Hematopoietic multipotent progenitor cell treated with erythropoietin and hydrocortisone succinate and interleukin-3 and kit ligand, for 17 days (in vitro differentiated cells): Measurements from ENCODE around the gene PDSS2.
"Not testable (repeated sequence)": the region's sequence is repeated elsewhere in the genome, so short reads cannot be mapped to it uniquely, and the experiment has no call there.

Experiments used
- DNase-seq: peaks from one replicate; pipeline ENCODE4 v3.0.0-alpha.2; 2015; ENCODE audit warnings: low spot score

Gene PDSS2

DNA sequence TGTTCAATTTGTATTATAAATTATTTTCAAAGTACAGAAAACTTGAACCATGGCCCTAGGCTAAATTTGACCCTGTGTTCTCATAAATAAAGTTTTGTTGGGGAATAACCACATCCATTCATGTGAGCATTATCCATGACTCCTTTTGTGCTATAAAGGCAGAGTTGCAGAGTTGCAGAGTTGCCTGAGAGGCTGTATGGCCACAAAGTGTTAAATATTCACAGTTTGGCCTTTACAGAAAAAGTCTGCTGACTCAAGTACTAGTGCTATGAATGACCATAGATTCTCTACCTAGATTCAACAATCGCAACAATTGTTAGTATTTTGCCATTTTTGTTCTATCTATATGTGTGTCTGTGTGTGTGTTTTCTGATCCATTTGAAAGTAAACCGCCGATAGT, 297.8 kb downstream of the PDSS2 start:
- no peak for DNase-seq

DNA sequence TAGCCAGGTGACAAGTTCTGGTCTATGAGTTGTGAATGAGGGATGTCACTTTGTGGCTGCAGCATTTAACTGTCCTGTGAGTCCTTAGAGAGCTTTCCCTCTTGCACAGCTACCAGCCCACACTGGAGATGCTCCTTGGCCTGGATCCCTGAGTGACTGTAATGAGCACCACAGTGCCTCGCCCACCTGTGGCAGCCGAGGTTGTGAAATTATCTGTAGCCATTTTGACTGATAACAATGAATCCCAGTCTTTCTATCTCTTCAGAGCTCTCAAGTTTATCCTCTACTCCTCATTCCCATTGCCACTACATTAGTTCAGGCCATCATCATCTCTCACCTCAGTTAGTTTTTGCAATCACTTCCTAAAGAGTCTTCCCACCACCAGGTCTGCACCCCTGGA, 302.7 kb downstream of the PDSS2 start:
- DNase-seq = no peak

DNA sequence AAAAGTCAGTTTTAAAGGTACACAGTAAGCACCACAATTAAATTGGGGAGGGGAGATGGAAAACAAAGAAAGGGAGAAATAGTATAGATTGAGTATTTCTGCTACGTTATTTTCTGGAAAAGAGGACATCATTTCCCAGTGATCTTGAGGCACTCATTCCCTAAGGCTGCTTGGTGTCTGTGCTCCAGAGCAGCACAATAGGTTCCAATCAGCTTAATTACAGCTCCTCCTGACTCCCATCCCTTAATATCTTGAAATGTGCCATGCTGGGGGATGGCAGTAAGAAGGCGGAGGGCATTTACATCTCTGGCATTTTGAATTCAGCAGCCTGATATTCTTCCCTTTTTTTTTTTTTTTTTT, 304.6 kb downstream of the PDSS2 start:
- DNase-seq = no peak

DNA sequence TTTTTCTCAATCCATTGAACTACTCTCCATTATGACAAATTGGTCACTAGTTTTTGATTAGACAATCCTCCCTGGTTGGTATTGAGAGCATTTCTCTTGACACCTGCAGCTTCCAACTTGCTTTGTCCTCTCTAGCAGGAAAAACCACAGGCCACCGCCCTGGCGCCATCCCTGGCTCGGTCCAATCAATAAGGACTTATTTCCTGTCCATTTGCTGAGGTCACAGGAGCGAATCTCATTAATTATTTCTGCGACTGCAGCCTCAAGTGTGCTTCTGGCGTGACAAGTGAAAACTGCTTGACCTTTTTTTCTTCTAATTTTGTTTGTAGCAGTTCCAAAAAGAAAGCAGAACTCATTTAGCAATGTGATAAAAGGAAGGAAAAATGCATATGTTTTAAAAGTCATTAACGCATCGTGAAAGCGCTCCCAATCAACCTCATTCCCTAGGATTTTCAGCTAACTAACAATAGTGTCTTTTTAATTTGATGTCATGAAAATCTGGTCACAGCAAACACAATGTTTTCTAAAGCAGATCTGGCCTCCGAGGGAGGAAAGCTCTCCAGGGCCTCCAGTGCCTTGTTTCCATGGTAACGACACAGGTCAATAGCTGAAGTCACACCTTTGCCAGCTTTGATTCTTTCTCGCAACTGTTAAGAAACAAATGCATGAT, 305.1 kb downstream of the PDSS2 start:
- DNase-seq = no peak

DNA sequence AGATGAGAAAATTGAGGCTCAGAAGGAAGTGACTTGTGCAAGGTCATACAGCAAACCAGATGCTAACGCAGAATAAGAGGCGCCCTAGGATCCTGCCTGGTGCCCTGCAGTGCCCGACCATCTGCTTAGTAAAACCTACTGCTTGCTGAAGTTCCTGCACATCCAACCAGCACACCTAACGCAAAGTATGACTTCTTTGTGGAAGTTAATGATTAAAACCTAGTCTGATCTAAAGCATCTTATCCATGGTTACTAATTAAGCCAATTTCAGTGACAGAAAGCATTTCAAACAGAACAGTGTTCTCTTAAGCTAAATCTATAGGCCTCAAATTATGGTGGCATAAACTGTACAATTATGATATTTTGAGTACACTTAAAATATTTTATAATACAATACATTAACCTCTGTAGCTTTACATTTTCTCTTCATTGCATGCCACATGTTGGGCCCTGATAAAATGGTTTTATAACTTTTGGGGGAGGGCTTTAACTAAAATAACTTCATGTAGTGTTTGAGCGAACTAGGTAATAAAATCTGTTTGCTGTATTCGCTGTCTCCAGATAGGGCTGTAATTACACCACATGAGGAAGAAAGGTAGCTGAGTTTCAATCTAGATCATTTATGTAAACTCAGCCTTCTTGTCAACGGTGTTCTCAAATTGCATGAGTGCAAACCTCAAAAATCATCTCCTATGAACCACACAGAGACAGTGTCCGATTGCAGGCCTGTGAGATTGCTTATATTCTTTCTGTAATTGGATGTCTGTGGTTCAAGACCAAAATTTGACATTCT, 306.5 kb downstream of the PDSS2 start:
- DNase-seq = no peak

DNA sequence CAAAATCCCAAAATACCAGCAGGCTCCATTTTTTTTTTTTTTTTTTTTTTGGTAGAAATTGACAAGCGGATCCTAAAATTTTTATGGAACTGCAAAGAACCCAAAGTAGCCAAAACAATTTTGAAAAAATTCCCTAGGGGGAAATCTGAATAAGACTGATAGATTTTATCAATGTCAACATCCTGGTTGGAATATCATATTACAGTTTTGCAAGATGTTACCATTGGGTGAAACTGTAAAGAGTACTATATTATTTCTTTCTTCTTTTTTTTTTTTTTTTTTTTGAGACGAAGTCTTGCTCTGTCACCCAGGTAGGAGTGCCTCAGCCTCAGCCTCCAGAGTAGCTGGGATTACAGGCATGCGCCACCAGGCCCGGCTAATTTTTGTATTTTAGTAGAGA, 314.7 kb downstream of the PDSS2 start:
- DNase-seq = no peak

DNA sequence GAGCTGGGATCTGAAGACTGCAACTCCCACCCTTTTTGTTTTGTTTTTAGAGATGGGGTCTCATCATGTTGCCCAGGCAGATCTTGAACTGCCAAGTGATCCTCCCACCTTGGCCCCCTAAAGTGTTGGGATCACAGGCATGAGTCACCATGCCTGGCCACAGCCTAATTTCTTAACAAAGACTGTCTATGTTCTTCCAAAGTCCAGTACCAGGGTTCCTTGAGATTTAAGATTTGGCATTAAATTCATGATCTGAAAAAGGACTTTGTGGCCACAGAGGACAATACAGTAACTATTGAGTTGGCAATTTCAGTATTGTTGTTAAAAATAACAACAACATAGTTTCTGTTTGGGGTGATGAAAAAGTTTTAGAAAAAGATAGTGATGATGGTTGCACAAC, 315.4 kb downstream of the PDSS2 start:
- DNase-seq = no peak

DNA sequence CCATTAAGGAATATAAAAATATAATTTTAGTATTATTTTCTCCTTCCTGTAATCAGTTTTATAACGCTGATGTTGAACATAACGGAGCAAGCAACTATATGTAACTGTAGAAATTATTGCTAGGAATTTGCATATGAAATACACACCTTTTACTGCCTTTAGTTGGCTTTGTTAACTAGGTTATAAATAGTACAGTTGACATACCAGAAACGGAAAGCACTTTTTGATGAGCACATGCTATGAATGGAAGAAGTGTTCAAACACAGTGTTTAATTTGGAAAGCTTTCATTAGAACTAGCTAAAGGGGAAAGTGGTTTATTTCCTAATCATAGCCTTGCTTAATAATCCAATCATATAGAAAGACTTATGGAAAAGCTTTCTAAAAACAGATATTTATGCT, 318.8 kb downstream of the PDSS2 start:
- DNase-seq = no peak

DNA sequence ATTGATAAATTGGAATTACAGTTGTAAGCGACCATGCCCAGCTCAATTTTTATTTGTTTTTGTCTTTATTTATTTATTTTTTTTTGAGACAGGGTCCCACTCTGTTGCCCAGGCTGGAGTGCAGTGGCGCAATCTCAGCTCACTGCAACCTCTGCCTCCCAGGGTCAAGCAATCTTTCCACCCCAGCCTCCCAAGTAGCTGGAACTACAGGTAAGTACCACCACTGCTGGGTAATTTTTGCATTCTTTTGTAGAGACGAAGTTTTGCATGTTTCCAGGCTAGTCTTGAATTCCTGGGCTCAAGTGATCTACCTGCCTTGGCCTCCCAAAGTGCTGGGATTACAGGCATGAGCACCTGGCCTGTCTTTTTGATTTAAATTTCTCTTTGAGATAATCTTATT, 323.0 kb downstream of the PDSS2 start:
- not testable (repeated sequence) for DNase-seq

DNA sequence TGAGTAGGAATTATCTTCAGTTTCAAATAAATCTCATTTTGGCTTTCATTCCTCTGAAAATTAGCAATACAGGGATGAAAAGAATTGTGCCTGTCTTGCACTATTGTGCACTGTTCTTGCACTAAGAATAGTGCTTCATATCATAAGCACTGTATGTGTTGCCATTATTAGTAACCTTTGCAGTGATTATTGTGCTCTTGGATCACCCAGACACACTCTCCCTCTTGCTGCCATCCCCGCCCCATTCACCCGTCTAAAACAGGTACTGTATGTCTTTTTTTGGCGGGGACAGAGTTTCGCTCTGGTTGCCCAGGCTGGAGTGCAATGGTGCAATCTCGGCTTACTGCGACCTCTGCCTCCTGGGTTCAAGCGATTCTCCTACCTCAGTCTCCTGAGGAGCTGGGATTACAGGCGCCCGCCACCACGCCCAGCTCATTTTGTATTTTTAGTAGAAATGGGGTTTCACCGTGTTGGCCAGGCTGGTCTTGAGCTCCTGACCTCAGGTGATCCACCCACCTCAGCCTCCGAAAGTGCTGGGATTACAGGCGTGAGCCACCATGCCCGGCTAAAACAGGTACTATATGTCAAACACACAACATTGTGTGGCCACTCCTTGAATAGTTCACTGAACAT, 324.2 kb downstream of the PDSS2 start:
- not testable (repeated sequence) for DNase-seq

DNA sequence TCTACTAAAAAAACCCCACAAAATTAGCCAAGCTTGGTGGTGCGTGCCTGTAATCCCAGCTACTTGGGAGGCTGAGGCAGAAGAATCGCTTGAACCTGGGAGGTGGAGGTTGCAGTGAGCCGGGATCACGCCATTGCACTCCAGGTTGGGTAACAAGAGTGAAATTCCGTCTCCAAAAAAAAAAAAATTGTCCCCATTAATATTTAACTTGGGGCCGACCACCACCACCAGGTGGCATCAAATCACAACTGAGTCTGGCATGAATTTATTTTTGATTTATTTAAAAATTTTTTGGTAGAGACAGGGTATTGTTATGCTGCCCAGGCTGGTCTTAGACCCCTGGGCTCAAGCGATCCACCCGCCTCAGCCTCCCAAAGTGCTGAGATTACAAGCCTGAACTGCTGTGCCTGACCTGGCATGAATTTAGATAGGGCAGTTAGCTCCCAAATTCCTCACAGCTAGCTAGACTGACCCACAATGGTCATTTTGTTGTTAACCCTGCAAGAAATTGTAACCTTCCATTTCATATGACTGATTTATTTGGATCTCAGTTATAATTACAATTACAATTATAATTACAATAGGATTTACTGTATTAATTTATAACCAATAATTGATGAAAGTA, 326.9 kb downstream of the PDSS2 start:
- no peak for DNase-seq

DNA sequence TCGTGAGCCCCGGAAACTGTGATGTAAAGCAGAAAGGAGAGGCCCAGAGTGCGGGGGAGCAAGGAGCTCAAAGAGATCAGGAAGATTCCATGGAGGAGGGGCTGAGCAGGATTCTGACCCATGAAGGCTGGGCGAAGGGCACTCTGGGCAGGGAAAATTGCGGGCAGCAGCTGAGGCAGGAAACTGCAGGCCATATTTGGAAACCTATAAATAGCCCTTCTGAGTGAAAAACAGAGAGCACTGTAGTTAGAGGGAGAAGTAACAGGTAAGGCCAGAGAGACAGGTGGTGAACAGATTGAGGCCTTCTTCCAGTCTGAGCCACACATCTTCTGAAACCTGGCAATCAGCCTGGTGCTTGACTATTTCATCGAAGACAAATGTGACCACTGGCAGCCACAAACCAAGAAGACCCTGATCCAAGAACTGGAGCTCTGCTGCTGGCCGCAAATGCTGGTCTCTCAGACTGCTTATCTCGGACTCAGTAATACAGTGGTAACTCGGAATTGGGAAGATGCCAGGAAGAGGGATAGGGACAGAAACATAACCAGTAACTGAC, 329.9 kb downstream of the PDSS2 start:
- DNase-seq = no peak

DNA sequence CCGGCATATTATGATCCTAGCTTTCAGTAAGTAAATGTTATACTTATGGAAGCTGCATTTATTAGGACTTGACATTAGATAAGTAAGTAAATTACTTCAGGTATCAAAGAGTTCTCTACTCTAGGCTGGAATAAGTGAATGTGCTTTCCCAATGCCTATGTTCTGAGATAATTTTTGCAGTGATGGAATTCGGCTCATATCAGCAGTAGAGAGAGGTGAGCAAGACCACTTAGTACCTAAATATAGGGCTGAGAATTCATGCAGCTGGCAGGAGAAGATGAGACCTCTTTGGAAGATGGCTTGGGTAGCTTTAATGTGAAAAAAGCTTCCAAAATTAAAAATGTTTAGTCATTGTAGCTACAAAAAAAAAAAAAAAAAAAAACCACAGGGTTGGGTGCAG, 330.8 kb downstream of the PDSS2 start:
- DNase-seq = no peak

DNA sequence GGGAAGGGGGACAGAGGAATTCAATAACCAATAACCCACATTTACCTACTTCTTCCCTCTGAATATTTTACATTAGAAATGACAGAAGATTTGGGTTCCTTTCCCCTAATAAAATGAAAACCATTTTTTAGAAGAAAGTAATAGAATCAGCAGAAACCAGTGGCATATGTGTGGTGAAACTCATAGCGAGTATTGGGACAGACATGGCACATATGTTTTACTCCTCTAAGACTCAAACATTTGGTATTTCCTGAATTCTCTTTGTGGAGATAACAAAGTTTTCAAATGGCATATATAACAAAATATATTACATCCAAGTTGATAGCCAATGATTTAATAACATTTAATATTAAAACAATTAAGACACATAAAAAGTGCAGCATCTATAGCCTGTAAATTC, 331.2 kb downstream of the PDSS2 start:
- DNase-seq = no peak

DNA sequence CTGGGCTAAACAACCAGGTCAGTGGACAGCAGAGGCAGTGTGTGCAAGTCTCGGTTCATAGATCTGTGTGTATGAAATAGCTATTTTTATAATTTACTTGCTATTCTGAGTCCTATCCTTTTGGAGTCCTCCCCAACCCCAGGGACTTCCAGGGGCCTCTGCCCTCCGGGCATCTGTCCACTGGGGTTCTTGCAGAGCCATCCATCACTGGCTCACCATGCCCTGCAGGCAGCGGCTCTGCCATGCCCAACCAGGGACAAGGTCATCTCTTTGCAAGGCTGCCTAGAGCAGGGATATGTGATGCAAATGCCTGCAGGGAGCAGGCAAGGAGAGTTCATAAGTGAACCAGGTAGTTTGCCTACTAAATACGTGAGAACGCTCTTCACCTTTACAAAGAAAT, 333.6 kb downstream of the PDSS2 start:
- DNase-seq = no peak

DNA sequence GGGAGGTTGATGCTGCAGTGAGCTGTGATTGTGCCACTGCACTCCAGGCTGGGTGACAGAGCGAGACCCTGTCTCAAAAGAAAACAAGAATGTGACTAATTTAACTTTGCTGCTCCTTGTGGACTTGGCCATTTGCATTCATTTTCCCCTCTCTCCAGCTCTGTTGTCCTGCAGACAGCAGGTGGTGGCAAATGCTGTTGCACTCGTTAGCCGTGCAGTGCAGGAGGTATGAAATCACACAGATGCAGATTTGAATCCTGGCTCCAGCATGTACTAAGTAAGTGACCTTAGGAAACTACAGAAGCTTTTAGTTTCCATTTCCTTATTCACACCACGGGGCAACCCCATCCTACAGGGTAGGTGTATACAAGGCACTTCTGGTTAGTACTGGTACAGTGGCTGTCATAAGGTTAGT, 334.4 kb downstream of the PDSS2 start:
- no peak for DNase-seq

DNA sequence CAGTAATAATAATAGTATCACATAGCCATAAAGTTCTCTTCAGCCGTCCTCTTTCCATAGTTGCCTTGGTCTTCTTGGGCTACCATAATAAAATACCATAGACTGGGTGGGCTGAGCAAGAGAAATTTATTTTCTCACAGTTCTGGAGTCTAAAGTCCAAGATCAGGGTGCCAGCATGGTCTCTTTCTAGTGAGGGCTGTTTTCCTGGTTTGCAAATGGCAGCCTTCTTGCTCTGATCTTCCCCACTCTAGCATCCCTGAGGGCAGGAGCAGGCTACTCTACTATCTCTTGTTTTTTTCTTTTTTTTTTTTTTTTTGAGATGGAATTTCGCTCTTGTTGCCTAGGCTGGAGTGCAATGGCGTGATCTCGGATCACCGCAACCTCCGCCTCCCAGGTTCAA, 335.9 kb downstream of the PDSS2 start:
- DNase-seq = no peak

DNA sequence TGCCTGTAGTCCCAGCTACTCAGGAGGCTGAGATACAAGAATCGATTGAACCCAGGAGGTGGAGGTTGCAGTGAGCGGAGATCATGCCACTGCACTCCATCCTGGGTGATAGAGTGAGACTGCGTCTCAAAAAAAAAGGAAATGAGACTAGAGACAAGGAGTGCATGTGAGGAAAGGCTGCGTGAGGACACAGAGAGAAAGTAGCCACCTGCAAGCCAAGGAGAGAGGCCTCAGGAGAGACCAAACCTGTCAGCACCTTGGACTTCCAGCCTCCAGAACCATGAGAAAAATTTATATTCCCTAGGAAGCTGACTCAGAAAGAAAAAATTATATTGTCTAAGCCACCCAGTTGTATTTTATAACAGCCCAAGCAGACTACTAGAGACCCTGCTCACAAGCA, 336.6 kb downstream of the PDSS2 start:
- DNase-seq = no peak

DNA sequence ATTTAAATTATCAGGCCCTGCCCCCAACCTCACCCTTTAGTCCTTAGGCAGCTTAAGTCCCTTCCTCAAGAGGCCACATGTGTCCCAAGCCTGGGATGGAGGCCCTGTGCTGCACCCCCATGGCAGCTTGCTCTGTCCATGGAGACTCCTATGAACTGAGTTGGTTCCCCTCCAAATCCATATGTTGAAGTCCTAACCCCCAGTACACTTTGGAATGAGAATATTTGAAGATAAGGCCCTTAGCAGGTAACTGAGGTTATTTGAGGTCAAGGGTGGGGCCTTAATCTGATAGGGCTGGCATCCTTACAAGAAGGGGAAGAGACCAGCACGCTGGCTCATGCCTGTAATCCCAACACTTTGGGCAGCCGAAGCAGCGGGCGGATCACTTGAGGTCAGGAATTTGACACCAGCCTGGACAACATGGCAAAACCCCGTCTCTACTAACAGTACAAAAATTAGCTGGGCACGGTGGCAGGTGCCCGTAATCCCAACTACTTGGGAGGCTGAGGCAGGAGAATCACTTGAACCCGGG, 337.3 kb downstream of the PDSS2 start:
- DNase-seq = no peak

DNA sequence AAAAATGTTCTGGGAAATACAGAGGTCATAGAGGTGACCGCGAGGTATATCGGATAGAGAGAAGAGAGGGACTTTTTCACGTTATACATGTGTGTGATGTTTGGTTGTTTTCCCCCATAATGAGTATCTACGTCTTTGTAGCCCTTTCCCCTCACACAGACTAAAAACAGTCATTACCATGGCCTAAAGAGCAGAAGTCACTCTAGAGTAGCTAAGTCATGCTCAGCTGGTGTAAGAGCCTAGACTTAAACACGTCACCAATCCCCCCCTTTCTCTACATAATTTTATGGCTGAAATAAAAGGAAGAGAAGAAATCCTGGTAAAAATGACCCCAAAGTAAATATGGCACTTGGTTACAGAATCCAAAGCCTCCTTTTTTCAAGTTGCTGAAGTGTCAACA, 338.1 kb downstream of the PDSS2 start:
- DNase-seq = no peak

DNA sequence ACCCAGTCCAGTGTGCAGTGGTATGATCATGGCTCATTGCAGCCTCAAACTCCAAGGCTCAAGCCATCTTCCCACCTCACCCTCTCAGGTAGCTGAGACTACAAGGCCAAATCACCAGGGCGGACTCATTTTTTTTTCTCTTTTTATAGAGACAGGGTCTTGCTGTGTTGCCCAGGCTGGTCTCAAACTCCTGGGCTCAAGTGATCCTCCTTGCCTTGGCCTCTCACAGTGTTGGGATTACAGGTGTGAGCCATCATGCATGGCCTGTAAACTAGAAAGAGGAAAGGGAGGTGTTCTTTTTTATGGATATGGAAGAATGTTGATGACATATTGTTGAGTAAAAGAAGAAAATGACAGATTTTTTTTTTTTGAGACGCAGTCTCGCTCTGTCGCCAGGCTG, 339.0 kb downstream of the PDSS2 start:
- DNase-seq = no peak

DNA sequence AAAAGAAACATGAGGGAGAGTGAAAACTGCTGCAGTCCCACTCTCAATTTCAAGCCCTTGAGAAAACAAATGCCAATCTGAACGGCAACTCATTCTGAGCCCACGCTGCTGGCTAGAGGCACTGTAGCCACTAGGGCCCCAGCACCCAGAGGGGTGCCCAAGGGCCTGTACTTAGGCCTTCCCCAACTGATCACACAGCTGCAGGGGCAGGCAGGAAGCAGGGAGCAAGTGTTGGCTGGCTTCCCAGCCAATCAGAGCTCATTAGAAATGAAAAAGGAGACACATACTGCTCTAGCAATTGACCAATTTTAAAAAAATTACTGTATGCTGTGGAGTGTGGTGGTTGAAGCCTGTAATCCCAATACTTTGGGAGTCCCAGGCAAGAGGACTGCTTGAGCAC, 340.4 kb downstream of the PDSS2 start:
- no peak for DNase-seq
